HEK293 (cell line): ENCODE measurements around the gene TCOF1.
A peak's percentile ranks its signal among the peaks of the same experiment; 100 is the strongest.

ENCODE experiments used
- CTCF ChIA-PET: fragments of 350-600 bp; formaldehyde crosslinking; extraction: SDS; loops from one replicate; lab custom pipeline; 2021; ENCODE audit warnings: antibody characterized with exemption; lab: Yijun Ruan, JAX
- POLR2A ChIA-PET: fragments of 300-600 bp; formaldehyde crosslinking; extraction: SDS; loops from one replicate; lab custom pipeline; 2020; ENCODE audit warnings: antibody characterized with exemption, inconsistent platforms; lab: Yijun Ruan, JAX
- H3K27ac ChIP-seq: fragments of 200-500 bp; sonication (Bioruptor generic); 2 replicates; pipeline ENCODE4 v1.5.1; 2014; ENCODE audit warnings: low read depth, low read length, control low read depth, inconsistent platforms; ENCODE audit errors: extremely low read depth
- H3K36me3 ChIP-seq, 2 experiments: fragments of 200-500 bp in 1 of 2; sonication (Bioruptor generic) in 1 of 2; 1 replicate in 1 of 2; 2 replicates in 1 of 2; pipeline ENCODE4 v1.5.1; 2014 to 2017; ENCODE audit warnings: inconsistent platforms in 2 of 2, low read length in 2 of 2; ENCODE audit not compliant: control insufficient read depth in 2 of 2, insufficient read depth in 1 of 2
- H3K4me1 ChIP-seq: fragments of 200-500 bp; sonication (Bioruptor generic); 2 replicates; pipeline ENCODE4 v1.5.1; 2014; ENCODE audit warnings: mild to moderate bottlenecking, low read length, inconsistent platforms; ENCODE audit not compliant: control insufficient read depth, insufficient read depth
- H3K4me3 ChIP-seq: 2 replicates; pipeline ENCODE4 v1.5.1; 2011; ENCODE audit warnings: low read depth, mild to moderate bottlenecking, control low read depth, low read length, moderate library complexity
- H3K9me3 ChIP-seq: fragments of 200-500 bp; sonication (Bioruptor generic); 2 replicates; pipeline ENCODE4 v1.5.1; 2014; ENCODE audit warnings: low read depth, low read length, inconsistent platforms; ENCODE audit not compliant: control insufficient read depth, insufficient read depth
- HOXC10 ChIP-seq: sonication (generic); formaldehyde crosslinking; IDR thresholded peaks from 2 replicates; pipeline ENCODE4 v1.8.1; 2023; ENCODE audit warnings: mild to moderate bottlenecking, missing genetic modification reagents
- IKZF3 ChIP-seq: fragments of 450-650 bp; IDR thresholded peaks from 2 replicates; pipeline ENCODE4 v1.5.0; 2018; ENCODE audit warnings: missing biosample characterization, mild to moderate bottlenecking, missing genetic modification characterization, moderate library complexity
- KLF8 ChIP-seq: fragments of 450-650 bp; formaldehyde crosslinking; IDR thresholded peaks from 2 replicates; pipeline ENCODE4 v1.5.1; 2016; ENCODE audit warnings: missing biosample characterization, missing genetic modification characterization
- MEIS1 ChIP-seq: sonication (generic); formaldehyde crosslinking; IDR thresholded peaks from 2 replicates; pipeline ENCODE4 v1.8.1; 2022; ENCODE audit warnings: missing genetic modification reagents, mild to moderate bottlenecking, borderline replicate concordance
- PRDM10 ChIP-seq: fragments of 450-650 bp; formaldehyde crosslinking; IDR thresholded peaks from 2 replicates; pipeline ENCODE4 v1.5.1; 2016; ENCODE audit warnings: missing biosample characterization, missing genetic modification characterization
- SP2 ChIP-seq: fragments of 450-650 bp; formaldehyde crosslinking; IDR thresholded peaks from 2 replicates; pipeline ENCODE4 v1.5.1; 2016; ENCODE audit warnings: missing biosample characterization, missing genetic modification characterization
- ZBTB17 ChIP-seq: fragments of 450-650 bp; formaldehyde crosslinking; IDR thresholded peaks from 2 replicates; pipeline ENCODE4 v1.5.1; 2016; ENCODE audit warnings: missing biosample characterization, missing genetic modification characterization
- ZBTB26 ChIP-seq: fragments of 450-650 bp; formaldehyde crosslinking; optimal IDR thresholded peaks from 2 replicates; pipeline ENCODE3; 2016; ENCODE audit warnings: missing biosample characterization, mild to moderate bottlenecking, missing genetic modification characterization
- ZBTB48 ChIP-seq: fragments of 450-650 bp; formaldehyde crosslinking; IDR thresholded peaks from 2 replicates; pipeline ENCODE4 v1.5.1; 2016; ENCODE audit warnings: missing biosample characterization, missing genetic modification characterization
- ZIC2 ChIP-seq: fragments of 450-650 bp; formaldehyde crosslinking; IDR thresholded peaks from 2 replicates; pipeline ENCODE4 v1.5.1; 2016; ENCODE audit warnings: missing biosample characterization, missing genetic modification characterization
- ZNF146 ChIP-seq: fragments of 450-650 bp; formaldehyde crosslinking; IDR thresholded peaks from 2 replicates; pipeline ENCODE4 v1.5.1; 2016; ENCODE audit warnings: missing biosample characterization, missing genetic modification characterization
- ZNF280C ChIP-seq: fragments of 450-650 bp; formaldehyde crosslinking; IDR thresholded peaks from 2 replicates; pipeline ENCODE4 v1.5.1; 2016; ENCODE audit warnings: missing biosample characterization, missing genetic modification characterization
- ZNF354C ChIP-seq: fragments of 450-650 bp; formaldehyde crosslinking; IDR thresholded peaks from 2 replicates; pipeline ENCODE4 v1.5.1; 2016; ENCODE audit warnings: missing biosample characterization, missing genetic modification characterization, low read depth, borderline replicate concordance
- ZNF629 ChIP-seq: fragments of 450-650 bp; formaldehyde crosslinking; IDR thresholded peaks from 2 replicates; pipeline ENCODE4 v1.5.1; 2017; ENCODE audit warnings: missing biosample characterization, missing genetic modification characterization
- ZNF777 ChIP-seq: fragments of 450-650 bp; formaldehyde crosslinking; IDR thresholded peaks from 2 replicates; pipeline ENCODE4 v1.5.1; 2017; ENCODE audit warnings: missing biosample characterization, missing genetic modification characterization, borderline replicate concordance
- ZNF837 ChIP-seq: fragments of 450-650 bp; formaldehyde crosslinking; IDR thresholded peaks from 2 replicates; pipeline ENCODE4 v1.5.1; 2016; ENCODE audit warnings: missing biosample characterization, missing genetic modification characterization
- TF ChIP-seq, protein P1 (sequence below): fragments of 450-650 bp; formaldehyde crosslinking; IDR thresholded peaks from 2 replicates; pipeline ENCODE4 v1.5.1; 2016; ENCODE audit warnings: missing biosample characterization, missing genetic modification characterization
- TF ChIP-seq, protein P2 (sequence below): fragments of 450-650 bp; formaldehyde crosslinking; IDR thresholded peaks from 2 replicates; pipeline ENCODE4 v1.5.1; 2016; ENCODE audit warnings: missing biosample characterization, missing genetic modification characterization
- TF ChIP-seq, protein P3 (sequence below): fragments of 450-650 bp; formaldehyde crosslinking; IDR thresholded peaks from 2 replicates; pipeline ENCODE4 v1.5.1; 2016; ENCODE audit warnings: missing biosample characterization, missing genetic modification characterization, low read depth

TCOF1 gene

DNA sequence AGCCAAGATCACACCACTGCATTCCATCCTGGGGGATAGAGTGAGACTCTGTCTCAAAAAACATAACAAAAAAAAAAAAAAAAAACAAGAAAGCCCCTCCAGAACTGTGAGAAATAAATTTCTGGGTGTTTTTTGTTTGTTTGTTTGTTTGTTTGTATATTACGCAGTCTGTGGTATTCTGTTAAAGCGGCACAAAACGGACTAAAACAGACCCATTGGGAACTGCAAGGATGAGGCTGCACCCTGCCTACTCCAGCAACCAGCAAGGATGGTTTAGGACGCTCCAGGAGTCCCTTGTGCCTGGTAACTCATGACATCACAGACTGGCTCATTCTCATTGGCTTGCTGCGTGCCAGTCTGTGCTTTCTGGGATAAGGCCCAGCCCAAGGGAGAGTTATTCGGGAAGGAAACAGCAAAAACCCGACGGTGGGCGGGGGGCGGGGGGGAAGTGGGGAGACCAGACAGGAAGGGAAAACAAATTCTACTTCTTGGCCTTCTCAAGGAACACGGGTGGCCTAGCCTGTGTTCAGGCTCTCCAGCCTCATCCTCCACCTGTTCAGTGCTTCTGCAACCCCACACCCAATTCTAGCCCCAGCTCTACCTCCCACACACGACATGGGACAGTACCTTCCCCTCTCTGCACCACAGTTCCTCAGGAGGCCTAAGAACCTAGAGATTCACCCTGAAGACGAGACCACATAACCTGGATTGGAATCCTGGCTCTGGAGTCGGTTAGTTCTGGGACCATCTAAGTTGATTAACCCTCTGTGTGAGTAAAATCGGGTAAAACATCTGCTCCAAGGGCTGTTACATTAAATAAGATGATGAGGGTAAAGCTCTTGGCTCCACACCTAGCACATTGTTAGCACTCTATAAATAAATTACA, 52.4 kb downstream of the TCOF1 start:
- POLR2A ChIA-PET, result interaction anchor here (0.8 to 1.3 kb wide), 5 partner anchors 8 to 37 kb away, joined by 3 to 6 read pairs (median 4); no protein-coding TSS in a partner anchor
- H3K4me3 ChIP-seq, result no peak overlapping the region; the same call in 1 of the 2 replicates
- no peaks in the 10 kb centered on the region for H3K9me3 ChIP-seq
- peaks cover 3% of the 10 kb centered on the region; the same call in 1 of the 2 replicates for H3K4me1 ChIP-seq
- H3K27ac ChIP-seq, result no peak overlapping the region; the same call in 1 of the 2 replicates
- H3K36me3 ChIP-seq, result no peaks in the 10 kb centered on the region
- CTCF ChIA-PET, result interaction anchor here (0.6 to 2.3 kb wide), 4 partner anchors 17 to 528 kb away, joined by 3 to 7 read pairs (median 4); no protein-coding TSS in a partner anchor
- peak; percentile 75 for TF ChIP-seq IKZF3 (tag by site-specific recombination)
- TF ChIP-seq ZNF354C (tag by site-specific recombination), result no peak
- TF ChIP-seq ZNF777 (tag by site-specific recombination), result peak; percentile 90
- TF ChIP-seq SP2 (tag by site-specific recombination), result peak; percentile 59
- peak; percentile 60 for TF ChIP-seq ZBTB17 (tag by site-specific recombination)
- TF ChIP-seq, protein P1, sequence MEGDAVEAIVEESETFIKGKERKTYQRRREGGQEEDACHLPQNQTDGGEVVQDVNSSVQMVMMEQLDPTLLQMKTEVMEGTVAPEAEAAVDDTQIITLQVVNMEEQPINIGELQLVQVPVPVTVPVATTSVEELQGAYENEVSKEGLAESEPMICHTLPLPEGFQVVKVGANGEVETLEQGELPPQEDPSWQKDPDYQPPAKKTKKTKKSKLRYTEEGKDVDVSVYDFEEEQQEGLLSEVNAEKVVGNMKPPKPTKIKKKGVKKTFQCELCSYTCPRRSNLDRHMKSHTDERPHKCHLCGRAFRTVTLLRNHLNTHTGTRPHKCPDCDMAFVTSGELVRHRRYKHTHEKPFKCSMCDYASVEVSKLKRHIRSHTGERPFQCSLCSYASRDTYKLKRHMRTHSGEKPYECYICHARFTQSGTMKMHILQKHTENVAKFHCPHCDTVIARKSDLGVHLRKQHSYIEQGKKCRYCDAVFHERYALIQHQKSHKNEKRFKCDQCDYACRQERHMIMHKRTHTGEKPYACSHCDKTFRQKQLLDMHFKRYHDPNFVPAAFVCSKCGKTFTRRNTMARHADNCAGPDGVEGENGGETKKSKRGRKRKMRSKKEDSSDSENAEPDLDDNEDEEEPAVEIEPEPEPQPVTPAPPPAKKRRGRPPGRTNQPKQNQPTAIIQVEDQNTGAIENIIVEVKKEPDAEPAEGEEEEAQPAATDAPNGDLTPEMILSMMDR, result no peak
- TF ChIP-seq, protein P2, sequence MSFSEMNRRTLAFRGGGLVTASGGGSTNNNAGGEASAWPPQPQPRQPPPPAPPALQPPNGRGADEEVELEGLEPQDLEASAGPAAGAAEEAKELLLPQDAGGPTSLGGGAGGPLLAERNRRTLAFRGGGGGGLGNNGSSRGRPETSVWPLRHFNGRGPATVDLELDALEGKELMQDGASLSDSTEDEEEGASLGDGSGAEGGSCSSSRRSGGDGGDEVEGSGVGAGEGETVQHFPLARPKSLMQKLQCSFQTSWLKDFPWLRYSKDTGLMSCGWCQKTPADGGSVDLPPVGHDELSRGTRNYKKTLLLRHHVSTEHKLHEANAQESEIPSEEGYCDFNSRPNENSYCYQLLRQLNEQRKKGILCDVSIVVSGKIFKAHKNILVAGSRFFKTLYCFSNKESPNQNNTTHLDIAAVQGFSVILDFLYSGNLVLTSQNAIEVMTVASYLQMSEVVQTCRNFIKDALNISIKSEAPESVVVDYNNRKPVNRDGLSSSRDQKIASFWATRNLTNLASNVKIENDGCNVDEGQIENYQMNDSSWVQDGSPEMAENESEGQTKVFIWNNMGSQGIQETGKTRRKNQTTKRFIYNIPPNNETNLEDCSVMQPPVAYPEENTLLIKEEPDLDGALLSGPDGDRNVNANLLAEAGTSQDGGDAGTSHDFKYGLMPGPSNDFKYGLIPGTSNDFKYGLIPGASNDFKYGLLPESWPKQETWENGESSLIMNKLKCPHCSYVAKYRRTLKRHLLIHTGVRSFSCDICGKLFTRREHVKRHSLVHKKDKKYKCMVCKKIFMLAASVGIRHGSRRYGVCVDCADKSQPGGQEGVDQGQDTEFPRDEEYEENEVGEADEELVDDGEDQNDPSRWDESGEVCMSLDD (tag by site-specific recombination), result peak; percentile 40; the same call in 1 of the 2 replicates
- peak; percentile 92 for TF ChIP-seq PRDM10 (tag by site-specific recombination)
- no peak for TF ChIP-seq MEIS1
- 0 out of 2 replicates have a peak, but pooled peaks have one; percentile 14 for TF ChIP-seq ZNF629
- no peak for TF ChIP-seq ZNF280C
- TF ChIP-seq ZNF146 (tag by site-specific recombination), result no peak
- TF ChIP-seq ZBTB26 (tag by site-specific recombination), result no peak
- TF ChIP-seq ZBTB48, result peak; percentile 55
- no peak for TF ChIP-seq ZNF837 (tag by site-specific recombination)
- TF ChIP-seq, protein P3, sequence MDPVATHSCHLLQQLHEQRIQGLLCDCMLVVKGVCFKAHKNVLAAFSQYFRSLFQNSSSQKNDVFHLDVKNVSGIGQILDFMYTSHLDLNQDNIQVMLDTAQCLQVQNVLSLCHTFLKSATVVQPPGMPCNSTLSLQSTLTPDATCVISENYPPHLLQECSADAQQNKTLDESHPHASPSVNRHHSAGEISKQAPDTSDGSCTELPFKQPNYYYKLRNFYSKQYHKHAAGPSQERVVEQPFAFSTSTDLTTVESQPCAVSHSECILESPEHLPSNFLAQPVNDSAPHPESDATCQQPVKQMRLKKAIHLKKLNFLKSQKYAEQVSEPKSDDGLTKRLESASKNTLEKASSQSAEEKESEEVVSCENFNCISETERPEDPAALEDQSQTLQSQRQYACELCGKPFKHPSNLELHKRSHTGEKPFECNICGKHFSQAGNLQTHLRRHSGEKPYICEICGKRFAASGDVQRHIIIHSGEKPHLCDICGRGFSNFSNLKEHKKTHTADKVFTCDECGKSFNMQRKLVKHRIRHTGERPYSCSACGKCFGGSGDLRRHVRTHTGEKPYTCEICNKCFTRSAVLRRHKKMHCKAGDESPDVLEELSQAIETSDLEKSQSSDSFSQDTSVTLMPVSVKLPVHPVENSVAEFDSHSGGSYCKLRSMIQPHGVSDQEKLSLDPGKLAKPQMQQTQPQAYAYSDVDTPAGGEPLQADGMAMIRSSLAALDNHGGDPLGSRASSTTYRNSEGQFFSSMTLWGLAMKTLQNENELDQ (tag by site-specific recombination), result 0 out of 2 replicates have a peak, but pooled peaks have one; percentile 14
- TF ChIP-seq KLF8, result 0 out of 2 replicates have a peak, but pooled peaks have one; percentile 14
- TF ChIP-seq HOXC10 (CRISPR knock-in tag), result no peak
- TF ChIP-seq ZIC2 (tag by site-specific recombination), result no peak
